HepG2 (cell line): Measurements from ENCODE around the gene VAMP5. TPM values are rescaled to one million over a fixed set of nuclear protein-coding genes. Genes with fewer than 3 reads are reported as not detected.
A peak's percentile ranks its signal among the peaks of the same experiment; 100 is the strongest.

ENCODE experiments used
- CEBPG ChIP-seq: IDR thresholded peaks from 2 replicates; pipeline ENCODE4 v1.6.1; 2016
- EED ChIP-seq: sonication (generic); formaldehyde crosslinking; IDR thresholded peaks from 2 replicates; pipeline ENCODE4 v1.5.0; 2020; ENCODE audit warnings: mild to moderate bottlenecking, missing genetic modification reagents
- HOMEZ ChIP-seq: IDR thresholded peaks from 2 replicates; pipeline ENCODE4 v1.6.1; 2016; ENCODE audit warnings: low read depth
- NCOA5 ChIP-seq: sonication (generic); formaldehyde crosslinking; IDR thresholded peaks from 2 replicates; pipeline ENCODE4 v1.4.0; 2020; ENCODE audit warnings: missing genetic modification reagents
- POLR2AphosphoS5 ChIP-seq: IDR thresholded peaks from 2 replicates; pipeline ENCODE4 v1.6.1; 2012; ENCODE audit warnings: low read depth, low read length
- TEF ChIP-seq: sonication (generic); formaldehyde crosslinking; IDR thresholded peaks from 2 replicates; pipeline ENCODE4 v1.5.0; 2020; ENCODE audit warnings: missing genetic modification reagents
- ZBTB7B ChIP-seq: sonication (generic); formaldehyde crosslinking; IDR thresholded peaks from 2 replicates; pipeline ENCODE4 v1.4.0; 2020; ENCODE audit warnings: missing genetic modification reagents
- polyA plus RNA-seq, 8 experiments: library from polyadenylated mRNA; depleted of rRNA in 3 of 8; stranded (reverse) in 7 of 8; unstranded in 1 of 8; fragments of >200 nt; fragmentation: Illumina TruSeq in 4 of 8; extraction: Trizol in 4 of 8; gene quantifications; 2 replicates each; pipeline versions ENCODE4 v1.2.1 to v1.2.3, GENCODE V29; 2011 to 2016; ENCODE audit warnings: low read depth in 4 of 8, missing spikeins in 1 of 8, mixed read lengths in 1 of 8; ENCODE audit not compliant: insufficient read depth in 1 of 8
- total RNA-seq, 5 experiments: library from RNA; depleted of rRNA; stranded (reverse); fragments of >200 nt; fragmentation: Illumina TruSeq; extraction: Trizol; gene quantifications; 2 replicates each; pipeline ENCODE4 v1.2.3, GENCODE V29; 2016; ENCODE audit warnings: low read depth in 1 of 5
- TF ChIP-seq, protein P1 (sequence below): sonication (generic); formaldehyde crosslinking; IDR thresholded peaks from 2 replicates; pipeline ENCODE4 v1.4.0; 2020; ENCODE audit warnings: missing genetic modification reagents

Gene VAMP5
- total and polyA plus RNA-seq, 2 of the 13 experiments (the other 11 are each of a cell fraction or from before 2014, with no cell fraction given): 7.2 to 56.7 TPM

GRCh38 chr2:85551698-85552678 lies 32.2 kb upstream of the VAMP5 start (continued):
- TF ChIP-seq POLR2AphosphoS5 (no peak), ZBTB7B (0 out of 2 replicates have a peak, but pooled peaks have one; percentile 52), EED (CRISPR knock-in tag) (0 out of 2 replicates have a peak, but pooled peaks have one; percentile 69), HOMEZ (CRISPR knock-in tag) (peak; percentile 39; the same call in 1 of the 2 replicates), TEF (CRISPR knock-in tag) (no peak), NCOA5 (CRISPR knock-in tag) (no peak), CEBPG (CRISPR knock-in tag) (peak; percentile 52; the same call in 1 of the 2 replicates)
- TF ChIP-seq, protein P1, sequence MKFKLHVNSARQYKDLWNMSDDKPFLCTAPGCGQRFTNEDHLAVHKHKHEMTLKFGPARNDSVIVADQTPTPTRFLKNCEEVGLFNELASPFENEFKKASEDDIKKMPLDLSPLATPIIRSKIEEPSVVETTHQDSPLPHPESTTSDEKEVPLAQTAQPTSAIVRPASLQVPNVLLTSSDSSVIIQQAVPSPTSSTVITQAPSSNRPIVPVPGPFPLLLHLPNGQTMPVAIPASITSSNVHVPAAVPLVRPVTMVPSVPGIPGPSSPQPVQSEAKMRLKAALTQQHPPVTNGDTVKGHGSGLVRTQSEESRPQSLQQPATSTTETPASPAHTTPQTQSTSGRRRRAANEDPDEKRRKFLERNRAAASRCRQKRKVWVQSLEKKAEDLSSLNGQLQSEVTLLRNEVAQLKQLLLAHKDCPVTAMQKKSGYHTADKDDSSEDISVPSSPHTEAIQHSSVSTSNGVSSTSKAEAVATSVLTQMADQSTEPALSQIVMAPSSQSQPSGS (CRISPR knock-in tag): no peak
